Epithelial cell of esophagus (primary cell): ENCODE results near the gene ZBTB3.

Experiments
- DNase-seq: peaks from one replicate; pipeline ENCODE4 v3.0.0; 2010; ENCODE audit warnings: low read depth
- H3K4me3 ChIP-seq: 2 replicates; pipeline ENCODE4 v1.5.1; 2011; ENCODE audit warnings: mild to moderate bottlenecking, low read length, control low read depth
- TF ChIP-seq, protein P1 (sequence below): IDR thresholded peaks from 2 replicates; pipeline ENCODE4 v1.5.1; 2011; ENCODE audit warnings: low read depth, mild to moderate bottlenecking, low read length, control low read depth, inconsistent platforms; ENCODE audit not compliant: insufficient read depth; ENCODE audit errors: missing control alignments

ZBTB3 gene

DNA sequence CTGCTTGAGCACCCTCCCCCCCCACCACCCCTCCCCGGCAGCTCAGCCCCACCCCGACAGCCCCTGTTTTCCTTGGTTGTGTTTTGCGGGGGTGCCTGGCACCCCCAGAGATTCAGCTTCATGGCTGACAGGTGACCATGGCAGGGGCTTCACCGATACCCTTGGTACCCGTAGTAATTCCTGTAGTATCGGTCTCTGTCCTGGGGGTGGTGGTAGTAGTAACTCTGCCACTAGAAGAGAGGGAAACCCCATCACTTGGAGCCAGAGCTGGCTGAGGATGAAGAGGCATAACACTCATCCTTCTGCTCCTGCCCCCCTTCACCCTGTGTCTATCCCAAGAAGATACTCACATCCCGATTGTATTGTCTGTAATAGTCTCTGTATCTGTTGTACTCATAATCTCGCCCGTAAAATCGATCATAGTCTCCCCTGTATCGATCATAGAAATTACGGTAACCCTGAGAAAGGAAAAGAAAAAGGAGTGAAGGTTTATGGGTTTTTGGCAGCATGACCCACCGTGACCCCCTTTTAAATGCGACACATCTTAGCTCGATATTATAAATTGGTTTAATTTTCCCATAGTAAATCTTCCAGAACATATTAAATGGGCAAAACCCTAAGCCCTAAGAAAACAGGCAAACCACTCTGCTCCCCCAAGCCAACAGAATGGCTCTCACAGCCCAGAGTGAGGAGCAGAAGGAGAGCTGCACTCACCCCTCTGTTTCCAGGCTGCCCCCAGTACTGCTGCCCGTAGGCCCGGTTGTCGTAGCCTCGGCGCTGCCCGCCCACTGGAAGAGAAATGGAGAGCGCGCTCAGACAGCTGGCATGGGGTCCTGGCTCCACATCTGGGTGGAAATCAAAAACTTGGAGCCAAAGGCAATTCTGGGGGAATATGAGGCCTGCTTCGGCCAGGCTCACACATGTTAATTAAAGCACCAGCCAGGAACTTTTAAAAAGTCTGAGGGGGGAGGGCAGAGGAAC lies 38.5 kb downstream of the ZBTB3 start:
- H3K4me3 ChIP-seq: no peak overlapping the region
- TF ChIP-seq, protein P1, sequence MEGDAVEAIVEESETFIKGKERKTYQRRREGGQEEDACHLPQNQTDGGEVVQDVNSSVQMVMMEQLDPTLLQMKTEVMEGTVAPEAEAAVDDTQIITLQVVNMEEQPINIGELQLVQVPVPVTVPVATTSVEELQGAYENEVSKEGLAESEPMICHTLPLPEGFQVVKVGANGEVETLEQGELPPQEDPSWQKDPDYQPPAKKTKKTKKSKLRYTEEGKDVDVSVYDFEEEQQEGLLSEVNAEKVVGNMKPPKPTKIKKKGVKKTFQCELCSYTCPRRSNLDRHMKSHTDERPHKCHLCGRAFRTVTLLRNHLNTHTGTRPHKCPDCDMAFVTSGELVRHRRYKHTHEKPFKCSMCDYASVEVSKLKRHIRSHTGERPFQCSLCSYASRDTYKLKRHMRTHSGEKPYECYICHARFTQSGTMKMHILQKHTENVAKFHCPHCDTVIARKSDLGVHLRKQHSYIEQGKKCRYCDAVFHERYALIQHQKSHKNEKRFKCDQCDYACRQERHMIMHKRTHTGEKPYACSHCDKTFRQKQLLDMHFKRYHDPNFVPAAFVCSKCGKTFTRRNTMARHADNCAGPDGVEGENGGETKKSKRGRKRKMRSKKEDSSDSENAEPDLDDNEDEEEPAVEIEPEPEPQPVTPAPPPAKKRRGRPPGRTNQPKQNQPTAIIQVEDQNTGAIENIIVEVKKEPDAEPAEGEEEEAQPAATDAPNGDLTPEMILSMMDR: no peak
- no peak for DNase-seq

DNA sequence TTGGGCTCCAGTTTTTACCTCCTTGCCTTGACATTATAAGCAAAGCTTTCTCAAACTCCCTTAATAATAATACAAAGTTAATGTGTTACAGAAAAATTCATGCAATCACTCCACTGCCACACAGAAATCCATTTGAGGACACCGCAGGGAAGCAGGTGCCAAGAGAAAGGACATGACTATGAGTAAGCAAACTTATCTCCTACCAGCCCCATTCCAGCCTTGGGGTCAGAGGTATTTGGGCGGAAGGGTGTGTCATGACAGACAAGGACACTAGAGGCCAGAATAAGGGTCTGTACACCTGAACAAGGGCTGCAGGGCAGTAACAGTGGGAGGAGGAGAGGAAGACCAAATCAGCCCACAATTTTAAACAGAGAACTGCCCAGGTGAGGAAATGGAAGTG lies 40.6 kb downstream of the ZBTB3 start:
- TF ChIP-seq, protein P1: no peak
- DNase-seq: no peak
- H3K4me3 ChIP-seq: no peak overlapping the region

DNA sequence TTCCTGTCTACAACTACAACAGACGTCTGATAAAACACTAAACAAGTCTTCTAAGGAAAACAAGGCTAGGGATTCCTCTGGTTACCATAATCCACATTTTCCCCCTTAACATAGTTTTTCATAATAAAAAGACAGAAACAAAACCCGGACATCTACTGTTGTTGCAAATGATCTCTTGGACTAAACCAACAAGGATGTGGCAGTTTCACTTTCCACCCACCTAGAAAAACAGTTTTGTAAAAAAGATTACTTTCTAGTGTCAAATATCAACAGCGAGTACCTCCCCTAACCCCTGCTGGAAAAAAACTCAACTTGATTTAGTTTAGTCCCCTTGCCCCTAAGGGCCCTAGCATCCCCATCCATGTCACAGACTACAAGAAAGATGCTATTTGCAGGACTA lies 41.1 kb downstream of the ZBTB3 start:
- TF ChIP-seq, protein P1: no peak
- no peak overlapping the region for H3K4me3 ChIP-seq
- DNase-seq: no peak

DNA sequence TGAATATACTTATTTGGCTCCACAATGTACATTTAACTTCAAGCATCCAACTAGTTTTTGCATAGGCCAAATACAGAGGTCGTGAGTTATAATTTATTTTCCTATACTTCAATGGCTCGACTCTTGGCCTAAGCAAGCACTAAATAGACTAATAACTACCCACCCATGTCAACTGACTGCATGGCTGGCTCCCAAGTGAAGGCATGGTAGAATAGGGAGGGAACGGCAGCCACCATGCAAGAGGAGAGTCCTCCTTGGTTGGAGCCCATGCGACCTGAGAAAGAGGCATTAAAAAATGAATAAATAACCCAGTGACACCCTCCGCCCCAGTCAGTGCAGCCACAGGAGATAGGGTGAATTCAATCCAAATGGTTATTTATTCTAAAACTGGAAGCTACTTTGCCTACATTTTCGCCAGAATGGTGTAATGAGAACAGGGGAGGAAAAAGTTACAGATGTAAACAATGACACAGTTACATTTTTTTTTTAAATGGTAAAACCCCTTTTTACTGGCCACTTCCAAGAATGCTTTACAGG lies 41.6 kb downstream of the ZBTB3 start:
- TF ChIP-seq, protein P1: no peak
- no peak for DNase-seq
- no peak overlapping the region for H3K4me3 ChIP-seq

DNA sequence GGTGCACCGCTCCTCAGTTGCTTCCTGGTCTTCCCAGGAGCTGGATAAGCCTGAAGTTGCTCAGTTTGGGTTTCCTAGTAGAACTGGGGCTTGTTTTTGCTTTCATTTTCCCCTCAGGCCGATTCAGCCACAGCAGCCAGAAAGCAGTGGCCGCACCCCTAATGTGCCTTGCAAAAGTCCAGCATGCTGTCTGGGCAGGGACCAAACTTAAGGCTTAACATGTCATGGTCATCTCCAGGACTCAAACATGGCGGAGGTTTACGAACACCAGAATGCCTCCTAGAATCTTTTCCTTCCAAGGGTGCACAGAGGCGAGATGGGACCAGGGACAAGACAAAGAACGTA lies 44.0 kb downstream of the ZBTB3 start:
- TF ChIP-seq, protein P1: no peak
- no peak for DNase-seq
- H3K4me3 ChIP-seq: peak overlapping the region; percentile 72

DNA sequence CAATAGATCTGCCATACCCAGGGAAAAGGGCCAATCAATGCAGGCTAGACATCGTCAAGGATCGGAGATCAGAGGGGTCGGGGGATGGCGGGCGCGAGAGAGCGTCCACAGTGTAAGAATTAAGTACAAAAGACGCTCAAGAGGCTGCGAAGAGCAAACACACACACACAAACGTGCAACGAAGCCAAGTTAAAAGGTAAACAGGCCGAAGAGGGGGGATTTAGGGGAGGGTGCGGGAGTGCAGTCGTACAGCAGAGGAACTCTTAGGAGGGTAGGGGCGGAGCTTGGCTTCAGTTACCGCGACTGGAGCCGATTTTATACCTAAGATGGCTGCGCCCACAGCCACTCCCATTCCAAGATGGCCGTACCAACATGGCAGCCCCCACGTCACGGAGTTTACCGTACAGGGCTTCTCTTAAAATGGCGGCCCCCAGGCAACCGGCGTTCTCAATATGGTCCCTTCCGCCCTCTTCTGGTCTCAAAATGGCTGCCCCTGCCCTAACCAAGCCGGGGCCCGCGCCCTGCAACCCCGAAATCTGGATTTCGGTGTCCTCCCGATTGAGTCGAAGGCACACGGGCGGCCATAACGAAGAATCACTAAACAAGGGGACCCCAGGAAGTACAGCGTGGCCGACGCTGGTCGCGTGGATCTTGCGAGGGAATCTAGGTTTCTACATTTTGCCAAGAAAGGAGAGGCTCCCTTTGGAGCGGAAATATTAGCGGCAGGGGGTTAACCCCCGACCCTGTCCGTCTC lies 44.5 kb downstream of the ZBTB3 start:
- TF ChIP-seq, protein P1: peak; percentile 7
- peak overlapping the region; percentile 72 for H3K4me3 ChIP-seq
- peak; percentile 98 for DNase-seq
